SK-N-SH treated with all-trans-retinoic acid at 6 μM for 48 hours (cell line): Measurements from ENCODE around the gene MVD.
A peak's percentile ranks its signal among the peaks of the same experiment; 100 is the strongest.

ENCODE experiments used
- ATAC-seq: fragments of 200-7000 bp; cut with Tn5 transposase; 3 replicates; pipeline ENCODE4 v1.9.1; 2020; ENCODE audit warnings: mild to moderate bottlenecking, moderate library complexity
- ARNTL ChIP-seq: fragments of 450-650 bp; formaldehyde crosslinking; IDR thresholded peaks from 2 replicates; pipeline ENCODE4 v1.5.0; 2020; ENCODE audit warnings: low read depth, mild to moderate bottlenecking, moderate library complexity, borderline replicate concordance
- BACH2 ChIP-seq: fragments of 250-450 bp; sonication (Bioruptor Pico); IDR thresholded peaks from 2 replicates; pipeline ENCODE4 v1.9.0; 2021; ENCODE audit warnings: mild to moderate bottlenecking, borderline replicate concordance
- CSDC2 ChIP-seq: fragments of 250-450 bp; sonication (Bioruptor Pico); IDR thresholded peaks from 2 replicates; pipeline ENCODE4 v1.5.0; 2020; ENCODE audit warnings: mild to moderate bottlenecking, moderate library complexity
- ESRRG ChIP-seq: fragments of 250-450 bp; sonication (Bioruptor Pico); IDR thresholded peaks from 2 replicates; pipeline ENCODE4 v1.6.1; 2021; ENCODE audit warnings: mild to moderate bottlenecking
- GLIS3 ChIP-seq: fragments of 250-450 bp; sonication (Bioruptor Pico); IDR thresholded peaks from 2 replicates; pipeline ENCODE4 v1.5.0; 2020; ENCODE audit warnings: mild to moderate bottlenecking, moderate library complexity
- ISL1 ChIP-seq: fragments of 250-450 bp; sonication (Bioruptor Pico); IDR thresholded peaks from 2 replicates; pipeline ENCODE4 v2.1.2; 2022; ENCODE audit warnings: mild to moderate bottlenecking, moderate library complexity
- OSR1 ChIP-seq: fragments of 250-450 bp; sonication (Bioruptor Pico); IDR thresholded peaks from 2 replicates; pipeline ENCODE4 v1.8.0; 2022; ENCODE audit warnings: moderate library complexity, mild to moderate bottlenecking, inconsistent platforms
- PPARA ChIP-seq: fragments of 250-450 bp; sonication (Bioruptor Pico); IDR thresholded peaks from 2 replicates; pipeline ENCODE4 v1.5.0; 2020; ENCODE audit warnings: mild to moderate bottlenecking, borderline replicate concordance
- RARB ChIP-seq: fragments of 250-450 bp; sonication (Bioruptor Pico); IDR thresholded peaks from 2 replicates; pipeline ENCODE4 v1.8.0; 2021; ENCODE audit warnings: mild to moderate bottlenecking, moderate library complexity
- SNAI2 ChIP-seq: fragments of 250-450 bp; sonication (Bioruptor Pico); IDR thresholded peaks from 2 replicates; pipeline ENCODE4 v1.5.0; 2020; ENCODE audit warnings: mild to moderate bottlenecking, moderate library complexity
- TCF4 ChIP-seq: fragments of 250-450 bp; sonication (Bioruptor Pico); IDR thresholded peaks from 2 replicates; pipeline ENCODE4 v1.8.0; 2021; ENCODE audit warnings: mild to moderate bottlenecking, moderate library complexity, borderline replicate concordance
- TOX ChIP-seq: fragments of 250-450 bp; sonication (Bioruptor Pico); IDR thresholded peaks from 2 replicates; pipeline ENCODE4 v1.8.0; 2021; ENCODE audit warnings: mild to moderate bottlenecking, moderate library complexity, borderline replicate concordance
- ZC3H10 ChIP-seq: fragments of 250-450 bp; sonication (Bioruptor Pico); IDR thresholded peaks from 2 replicates; pipeline ENCODE4 v1.5.1; 2021; ENCODE audit warnings: mild to moderate bottlenecking, moderate library complexity
- ZFP3 ChIP-seq: fragments of 250-450 bp; sonication (Bioruptor Pico); IDR thresholded peaks from 2 replicates; pipeline ENCODE4 v1.5.0; 2020; ENCODE audit warnings: mild to moderate bottlenecking, moderate library complexity
- ZFP30 ChIP-seq: fragments of 450-650 bp; formaldehyde crosslinking; IDR thresholded peaks from 2 replicates; pipeline ENCODE4 v1.5.0; 2022; ENCODE audit warnings: mild to moderate bottlenecking, moderate library complexity
- ZNF565 ChIP-seq: fragments of 450-650 bp; formaldehyde crosslinking; conservative IDR thresholded peaks from 2 replicates; pipeline ENCODE4 v1.5.0; 2020; ENCODE audit warnings: low read depth, mild to moderate bottlenecking, moderate library complexity
- ZNF70 ChIP-seq: fragments of 450-650 bp; formaldehyde crosslinking; IDR thresholded peaks from 2 replicates; pipeline ENCODE4 v1.5.0; 2020; ENCODE audit warnings: mild to moderate bottlenecking, moderate library complexity
- ZNF8 ChIP-seq: fragments of 450-650 bp; formaldehyde crosslinking; IDR thresholded peaks from 2 replicates; pipeline ENCODE4 v1.5.0; 2020; ENCODE audit warnings: mild to moderate bottlenecking, moderate library complexity
- TF ChIP-seq, protein P1 (sequence below): fragments of 250-450 bp; sonication (Bioruptor Pico); IDR thresholded peaks from 2 replicates; pipeline ENCODE4 v1.8.0; 2021; ENCODE audit warnings: low read depth, mild to moderate bottlenecking, moderate library complexity, borderline replicate concordance
- TF ChIP-seq, protein P2 (sequence below): fragments of 250-450 bp; sonication (Bioruptor Pico); IDR thresholded peaks from 2 replicates; pipeline ENCODE4 v1.5.1; 2021; ENCODE audit warnings: mild to moderate bottlenecking, moderate library complexity
- TF ChIP-seq, protein P3 (sequence below): fragments of 250-450 bp; sonication (Bioruptor Pico); IDR thresholded peaks from 2 replicates; pipeline ENCODE4 v1.5.1; 2020; ENCODE audit warnings: low read depth, mild to moderate bottlenecking, moderate library complexity
- TF ChIP-seq, protein P4 (sequence below): fragments of 250-450 bp; sonication (Bioruptor Pico); IDR thresholded peaks from 2 replicates; pipeline ENCODE4 v1.8.0; 2020; ENCODE audit warnings: mild to moderate bottlenecking, moderate library complexity, borderline replicate concordance
- TF ChIP-seq, protein P5 (sequence below): fragments of 250-450 bp; sonication (Bioruptor Pico); IDR thresholded peaks from 2 replicates; pipeline ENCODE4 v1.5.0; 2020; ENCODE audit warnings: mild to moderate bottlenecking, moderate library complexity

Gene MVD

DNA sequence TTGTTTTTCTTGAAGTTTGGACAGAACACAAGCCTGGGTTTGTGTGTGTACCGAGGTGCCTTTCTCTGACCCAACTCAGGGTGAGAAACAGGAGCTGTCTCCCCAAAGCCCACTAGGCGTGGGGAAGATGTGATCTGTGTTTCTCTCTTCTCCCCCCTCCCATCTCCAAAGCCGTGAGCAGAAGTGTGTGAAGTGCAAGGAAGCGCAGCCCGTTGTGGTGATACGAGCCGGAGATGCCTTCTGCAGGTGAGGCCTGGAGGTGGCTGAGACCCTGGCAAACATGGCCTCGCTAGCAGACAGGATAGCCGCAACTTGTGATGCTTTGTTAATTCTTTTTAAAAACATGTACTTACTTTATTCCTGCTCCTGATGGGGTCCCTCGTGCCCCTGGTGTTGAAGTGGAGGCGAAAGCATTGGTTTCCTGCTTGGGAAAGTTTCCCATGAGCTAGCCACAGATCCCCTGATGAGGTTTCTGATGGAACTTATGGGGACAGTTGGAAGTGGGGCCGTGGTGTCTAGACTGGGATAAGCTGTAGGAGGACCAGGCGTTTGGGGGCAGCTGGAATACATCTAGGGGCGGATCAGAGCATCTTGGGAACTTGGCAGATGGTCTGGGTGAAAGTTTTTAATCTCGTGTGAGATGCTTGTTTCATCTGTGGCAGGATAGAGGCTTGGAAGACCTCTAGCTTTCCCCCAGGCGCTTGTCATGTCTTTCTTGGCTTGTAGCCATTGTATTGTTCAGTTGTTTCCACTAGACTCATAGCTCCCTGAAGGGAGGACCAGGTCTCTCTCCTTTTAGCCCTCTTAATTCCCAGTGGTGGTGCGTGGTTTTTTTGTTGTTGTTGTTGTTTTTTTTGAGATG, 44.3 kb upstream of the MVD start:
- no peak for TF ChIP-seq ZFP3 (CRISPR knock-in tag)
- TF ChIP-seq ISL1 (CRISPR knock-in tag), result no peak
- TF ChIP-seq, protein P1, sequence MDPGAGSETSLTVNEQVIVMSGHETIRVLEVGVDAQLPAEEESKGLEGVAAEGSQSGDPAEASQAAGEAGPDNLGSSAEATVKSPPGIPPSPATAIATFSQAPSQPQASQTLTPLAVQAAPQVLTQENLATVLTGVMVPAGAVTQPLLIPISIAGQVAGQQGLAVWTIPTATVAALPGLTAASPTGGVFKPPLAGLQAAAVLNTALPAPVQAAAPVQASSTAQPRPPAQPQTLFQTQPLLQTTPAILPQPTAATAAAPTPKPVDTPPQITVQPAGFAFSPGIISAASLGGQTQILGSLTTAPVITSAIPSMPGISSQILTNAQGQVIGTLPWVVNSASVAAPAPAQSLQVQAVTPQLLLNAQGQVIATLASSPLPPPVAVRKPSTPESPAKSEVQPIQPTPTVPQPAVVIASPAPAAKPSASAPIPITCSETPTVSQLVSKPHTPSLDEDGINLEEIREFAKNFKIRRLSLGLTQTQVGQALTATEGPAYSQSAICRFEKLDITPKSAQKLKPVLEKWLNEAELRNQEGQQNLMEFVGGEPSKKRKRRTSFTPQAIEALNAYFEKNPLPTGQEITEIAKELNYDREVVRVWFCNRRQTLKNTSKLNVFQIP (CRISPR knock-in tag), result no peak
- no peak for ATAC-seq

DNA sequence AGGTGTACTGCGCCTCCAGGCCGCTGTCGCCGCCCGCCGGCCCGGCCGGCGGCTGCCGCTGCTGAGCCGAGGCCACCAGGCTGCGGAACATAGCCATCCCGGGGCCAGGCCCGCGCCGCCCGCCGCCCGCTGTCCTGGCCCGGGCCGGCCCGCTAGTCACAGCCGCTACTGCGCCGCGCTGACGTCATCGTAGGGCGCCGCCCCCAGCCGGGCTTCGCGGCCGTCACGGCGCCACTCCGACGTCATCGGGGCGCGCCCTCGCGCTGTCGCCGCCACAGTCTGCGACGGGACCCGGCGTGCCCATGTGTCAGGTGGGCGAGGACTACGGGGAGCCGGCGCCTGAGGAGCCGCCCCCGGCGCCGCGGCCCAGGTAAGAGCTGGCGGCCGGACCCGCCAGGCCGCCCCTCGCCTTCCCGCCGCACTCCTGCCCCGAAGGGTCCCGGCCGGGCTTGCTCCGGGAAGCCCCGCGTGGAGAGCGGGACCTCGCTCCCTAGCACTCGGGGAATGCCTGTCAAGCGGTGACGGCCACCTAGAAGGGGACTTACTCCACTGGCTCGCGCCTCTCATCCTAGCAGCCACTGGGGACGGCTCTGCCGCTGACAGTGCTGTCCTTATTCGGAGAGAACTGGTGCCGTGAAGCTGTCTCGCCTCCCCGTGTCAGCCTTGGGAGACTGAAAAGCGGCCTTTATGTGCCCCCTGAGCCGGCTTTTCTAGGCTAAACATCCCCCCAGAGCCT, 43.5 kb upstream of the MVD start, which contains the start of the genes CTU2 and RNF166:
Gene CTU2 (plus strand): TSS at position 275 of the 736 bp plus-strand sequence. CDS start 28 bp downstream, at position 303.
Gene RNF166 (minus strand): TSS at position 180 of the 736 bp plus-strand sequence. CDS start 83 bp downstream, at position 97.
- ATAC-seq, result peak; percentile 78
- no peak for TF ChIP-seq SNAI2 (CRISPR knock-in tag)
- TF ChIP-seq BACH2 (CRISPR knock-in tag), result 0 out of 2 replicates have a peak, but pooled peaks have one; percentile 61

DNA sequence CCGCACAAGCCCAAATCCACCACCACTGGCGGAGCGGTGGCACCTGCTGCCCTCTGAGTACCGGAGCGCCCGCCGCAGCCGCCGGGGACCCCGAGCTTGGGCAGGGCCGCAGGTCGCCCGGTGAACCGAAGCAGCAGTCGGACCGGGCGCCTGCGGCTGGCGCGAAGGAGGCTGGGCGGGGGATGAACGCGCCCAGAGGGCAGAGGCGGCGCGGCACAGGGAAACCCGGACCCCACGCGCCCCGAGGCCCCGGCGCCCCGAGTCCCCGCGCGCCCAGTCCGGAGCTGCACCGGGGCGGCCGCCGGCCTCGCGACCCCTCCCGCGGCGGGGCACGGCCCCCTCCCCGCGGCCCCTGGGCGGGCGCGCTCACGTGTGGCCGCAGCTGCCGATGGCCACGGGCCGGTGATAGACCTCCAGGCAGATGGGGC, 42.9 kb upstream of the MVD start:
- TF ChIP-seq, protein P2, sequence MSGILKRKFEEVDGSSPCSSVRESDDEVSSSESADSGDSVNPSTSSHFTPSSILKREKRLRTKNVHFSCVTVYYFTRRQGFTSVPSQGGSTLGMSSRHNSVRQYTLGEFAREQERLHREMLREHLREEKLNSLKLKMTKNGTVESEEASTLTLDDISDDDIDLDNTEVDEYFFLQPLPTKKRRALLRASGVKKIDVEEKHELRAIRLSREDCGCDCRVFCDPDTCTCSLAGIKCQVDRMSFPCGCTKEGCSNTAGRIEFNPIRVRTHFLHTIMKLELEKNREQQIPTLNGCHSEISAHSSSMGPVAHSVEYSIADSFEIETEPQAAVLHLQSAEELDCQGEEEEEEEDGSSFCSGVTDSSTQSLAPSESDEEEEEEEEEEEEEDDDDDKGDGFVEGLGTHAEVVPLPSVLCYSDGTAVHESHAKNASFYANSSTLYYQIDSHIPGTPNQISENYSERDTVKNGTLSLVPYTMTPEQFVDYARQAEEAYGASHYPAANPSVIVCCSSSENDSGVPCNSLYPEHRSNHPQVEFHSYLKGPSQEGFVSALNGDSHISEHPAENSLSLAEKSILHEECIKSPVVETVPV (CRISPR knock-in tag), result no peak
- TF ChIP-seq ZNF70 (CRISPR knock-in tag) (no peak), ISL1 (CRISPR knock-in tag) (no peak), ZFP3 (CRISPR knock-in tag) (no peak), RARB (no peak), ZNF8 (no peak), OSR1 (CRISPR knock-in tag) (no peak), ARNTL (CRISPR knock-in tag) (no peak), TCF4 (no peak), ZC3H10 (CRISPR knock-in tag) (no peak), BACH2 (CRISPR knock-in tag) (no peak), ESRRG (CRISPR knock-in tag) (no peak), TOX (CRISPR knock-in tag) (no peak), CSDC2 (CRISPR knock-in tag) (no peak), ZFP30 (no peak), PPARA (no peak), SNAI2 (CRISPR knock-in tag) (no peak)
- TF ChIP-seq, protein P3, sequence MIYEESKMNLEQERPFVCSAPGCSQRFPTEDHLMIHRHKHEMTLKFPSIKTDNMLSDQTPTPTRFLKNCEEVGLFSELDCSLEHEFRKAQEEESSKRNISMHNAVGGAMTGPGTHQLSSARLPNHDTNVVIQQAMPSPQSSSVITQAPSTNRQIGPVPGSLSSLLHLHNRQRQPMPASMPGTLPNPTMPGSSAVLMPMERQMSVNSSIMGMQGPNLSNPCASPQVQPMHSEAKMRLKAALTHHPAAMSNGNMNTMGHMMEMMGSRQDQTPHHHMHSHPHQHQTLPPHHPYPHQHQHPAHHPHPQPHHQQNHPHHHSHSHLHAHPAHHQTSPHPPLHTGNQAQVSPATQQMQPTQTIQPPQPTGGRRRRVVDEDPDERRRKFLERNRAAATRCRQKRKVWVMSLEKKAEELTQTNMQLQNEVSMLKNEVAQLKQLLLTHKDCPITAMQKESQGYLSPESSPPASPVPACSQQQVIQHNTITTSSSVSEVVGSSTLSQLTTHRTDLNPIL (CRISPR knock-in tag), result no peak
- TF ChIP-seq, protein P4, sequence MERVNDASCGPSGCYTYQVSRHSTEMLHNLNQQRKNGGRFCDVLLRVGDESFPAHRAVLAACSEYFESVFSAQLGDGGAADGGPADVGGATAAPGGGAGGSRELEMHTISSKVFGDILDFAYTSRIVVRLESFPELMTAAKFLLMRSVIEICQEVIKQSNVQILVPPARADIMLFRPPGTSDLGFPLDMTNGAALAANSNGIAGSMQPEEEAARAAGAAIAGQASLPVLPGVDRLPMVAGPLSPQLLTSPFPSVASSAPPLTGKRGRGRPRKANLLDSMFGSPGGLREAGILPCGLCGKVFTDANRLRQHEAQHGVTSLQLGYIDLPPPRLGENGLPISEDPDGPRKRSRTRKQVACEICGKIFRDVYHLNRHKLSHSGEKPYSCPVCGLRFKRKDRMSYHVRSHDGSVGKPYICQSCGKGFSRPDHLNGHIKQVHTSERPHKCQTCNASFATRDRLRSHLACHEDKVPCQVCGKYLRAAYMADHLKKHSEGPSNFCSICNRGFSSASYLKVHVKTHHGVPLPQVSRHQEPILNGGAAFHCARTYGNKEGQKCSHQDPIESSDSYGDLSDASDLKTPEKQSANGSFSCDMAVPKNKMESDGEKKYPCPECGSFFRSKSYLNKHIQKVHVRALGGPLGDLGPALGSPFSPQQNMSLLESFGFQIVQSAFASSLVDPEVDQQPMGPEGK (CRISPR knock-in tag), result no peak
- TF ChIP-seq, all 23 proteins: peak for 0
- ATAC-seq, result peak; percentile 5; the same call in 2 of the 3 replicates

DNA sequence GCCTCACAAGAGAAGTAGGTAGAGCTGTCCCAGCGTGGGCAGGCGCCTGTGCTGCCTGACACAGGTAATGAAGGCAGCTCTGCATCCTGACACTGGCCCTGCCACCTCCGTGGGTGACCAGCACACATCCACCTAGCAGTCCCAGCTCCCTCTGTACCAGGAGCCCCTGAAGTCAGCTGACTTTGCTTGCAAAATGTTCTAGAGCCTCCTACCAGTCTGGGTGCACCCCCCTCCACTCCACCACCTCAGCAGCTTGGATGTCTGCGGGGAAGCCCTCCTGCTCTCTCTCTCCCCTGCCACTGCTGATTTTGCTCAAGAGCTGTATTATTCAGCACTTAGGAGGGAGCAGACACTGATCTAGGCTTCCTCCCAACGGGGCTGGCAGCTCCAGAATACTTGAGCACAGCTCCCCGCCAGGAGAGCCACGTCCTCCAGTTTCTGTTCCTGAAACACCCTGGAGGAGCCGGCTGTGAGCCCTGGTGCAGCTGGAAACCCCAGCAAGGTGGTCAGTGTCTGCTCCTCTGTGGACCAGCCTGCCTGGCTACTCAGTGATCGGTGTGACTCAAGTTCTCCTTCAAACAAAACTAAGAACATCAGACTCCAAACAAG, 42.3 kb upstream of the MVD start:
- no peak for ATAC-seq
- no peak for TF ChIP-seq PPARA
- no peak for TF ChIP-seq GLIS3 (CRISPR knock-in tag)
- no peak for TF ChIP-seq ARNTL (CRISPR knock-in tag)
- TF ChIP-seq ISL1 (CRISPR knock-in tag), result no peak
- TF ChIP-seq, protein P5, sequence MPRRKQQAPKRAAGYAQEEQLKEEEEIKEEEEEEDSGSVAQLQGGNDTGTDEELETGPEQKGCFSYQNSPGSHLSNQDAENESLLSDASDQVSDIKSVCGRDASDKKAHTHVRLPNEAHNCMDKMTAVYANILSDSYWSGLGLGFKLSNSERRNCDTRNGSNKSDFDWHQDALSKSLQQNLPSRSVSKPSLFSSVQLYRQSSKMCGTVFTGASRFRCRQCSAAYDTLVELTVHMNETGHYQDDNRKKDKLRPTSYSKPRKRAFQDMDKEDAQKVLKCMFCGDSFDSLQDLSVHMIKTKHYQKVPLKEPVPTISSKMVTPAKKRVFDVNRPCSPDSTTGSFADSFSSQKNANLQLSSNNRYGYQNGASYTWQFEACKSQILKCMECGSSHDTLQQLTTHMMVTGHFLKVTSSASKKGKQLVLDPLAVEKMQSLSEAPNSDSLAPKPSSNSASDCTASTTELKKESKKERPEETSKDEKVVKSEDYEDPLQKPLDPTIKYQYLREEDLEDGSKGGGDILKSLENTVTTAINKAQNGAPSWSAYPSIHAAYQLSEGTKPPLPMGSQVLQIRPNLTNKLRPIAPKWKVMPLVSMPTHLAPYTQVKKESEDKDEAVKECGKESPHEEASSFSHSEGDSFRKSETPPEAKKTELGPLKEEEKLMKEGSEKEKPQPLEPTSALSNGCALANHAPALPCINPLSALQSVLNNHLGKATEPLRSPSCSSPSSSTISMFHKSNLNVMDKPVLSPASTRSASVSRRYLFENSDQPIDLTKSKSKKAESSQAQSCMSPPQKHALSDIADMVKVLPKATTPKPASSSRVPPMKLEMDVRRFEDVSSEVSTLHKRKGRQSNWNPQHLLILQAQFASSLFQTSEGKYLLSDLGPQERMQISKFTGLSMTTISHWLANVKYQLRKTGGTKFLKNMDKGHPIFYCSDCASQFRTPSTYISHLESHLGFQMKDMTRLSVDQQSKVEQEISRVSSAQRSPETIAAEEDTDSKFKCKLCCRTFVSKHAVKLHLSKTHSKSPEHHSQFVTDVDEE (CRISPR knock-in tag), result no peak
- TF ChIP-seq TOX (CRISPR knock-in tag), result no peak
- no peak for TF ChIP-seq SNAI2 (CRISPR knock-in tag)
- TF ChIP-seq ZNF565 (CRISPR knock-in tag), result no peak
- TF ChIP-seq ZNF8, result no peak
- TF ChIP-seq, protein P4 (CRISPR knock-in tag), result no peak
